GM18508 (cell line): ENCODE data around the gene PCDH8.

Experiments used
- ATAC-seq: cut with Tn5 transposase; IDR thresholded peaks from one replicate; pipeline ENCODE4 v1.9.1; 2021; ENCODE audit warnings: moderate number of reproducible peaks; ENCODE audit not compliant: insufficient read depth, unreplicated experiment

PCDH8 gene

GRCh38 chr13:52848455-52849195 lies at the start of gene PCDH8:
Gene PCDH8, minus strand, starts transcription at chr13:52848640. Its CDS starts 204 bp downstream, at chr13:52848436.
- ATAC-seq = no peak

GRCh38 chr13:52896827-52897659 lies 48.6 kb upstream of the PCDH8 start:
- no peak for ATAC-seq

- no peak for ATAC-seq
These were observed 46.0 kb upstream of the PCDH8 start for GRCh38 chr13:52894413-52894812.

DNA sequence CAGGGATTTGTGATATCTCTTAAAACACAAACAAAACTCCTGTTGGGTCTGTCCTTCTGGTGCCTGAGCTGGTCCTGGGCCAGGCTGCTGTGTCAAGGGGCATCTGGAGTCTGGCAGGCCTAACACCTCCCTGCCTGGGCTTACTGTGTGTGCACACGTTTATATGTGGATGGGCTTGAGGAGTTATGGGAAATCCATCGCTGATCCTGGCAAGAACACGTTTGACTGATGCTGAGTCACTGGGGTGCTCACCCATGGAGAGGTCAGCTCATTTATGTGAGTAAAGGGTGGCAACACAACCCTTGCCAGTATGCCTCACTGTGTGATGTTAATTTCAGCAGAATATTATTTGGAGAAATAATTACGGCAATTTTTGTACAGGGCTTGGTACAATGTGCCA lies 44.5 kb upstream of the PCDH8 start:
- no peak for ATAC-seq

GRCh38 chr13:52891706-52892105 lies 43.3 kb upstream of the PCDH8 start:
- ATAC-seq = no peak

DNA sequence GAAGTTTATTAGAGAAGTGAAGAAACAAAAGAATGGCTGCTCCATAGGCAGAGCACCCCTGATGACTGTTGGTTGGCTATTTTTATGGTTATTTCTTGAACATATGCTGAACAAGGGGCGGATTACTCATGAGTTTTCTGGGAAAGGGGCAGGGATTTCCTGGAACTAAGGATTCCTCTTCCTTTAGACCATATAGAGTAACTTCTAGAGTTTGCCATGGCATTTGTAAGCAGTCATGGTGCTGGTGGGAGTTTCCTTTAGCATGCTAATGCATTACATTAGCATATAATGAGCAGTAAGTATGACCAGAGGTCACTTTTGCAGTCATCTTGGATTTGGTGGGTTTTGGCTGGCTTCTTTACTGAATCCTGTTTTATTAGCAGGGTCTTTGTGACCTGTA lies 38.7 kb upstream of the PCDH8 start:
- no peak for ATAC-seq

DNA sequence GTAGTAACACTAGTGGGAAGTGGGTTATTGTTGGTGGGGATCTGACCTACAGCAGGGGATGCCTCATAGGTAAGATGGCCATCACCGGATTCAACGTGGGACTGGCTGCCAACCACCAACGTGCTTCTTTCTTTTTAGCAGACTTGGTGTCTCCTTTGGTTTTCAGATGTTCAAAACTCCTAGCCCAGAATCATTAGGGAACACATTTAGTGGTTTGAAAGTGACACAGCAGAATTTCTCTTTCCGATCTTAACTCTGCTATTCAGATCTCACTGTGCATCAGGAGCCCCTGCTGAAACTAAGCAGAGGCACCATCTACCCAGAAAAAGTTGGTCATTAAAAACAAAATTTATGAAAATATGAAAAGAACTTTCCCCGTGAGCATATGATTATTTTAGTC lies 36.7 kb upstream of the PCDH8 start:
- ATAC-seq = no peak

GRCh38 chr13:52884429-52885010 lies 36.1 kb upstream of the PCDH8 start:
- ATAC-seq = no peak

DNA sequence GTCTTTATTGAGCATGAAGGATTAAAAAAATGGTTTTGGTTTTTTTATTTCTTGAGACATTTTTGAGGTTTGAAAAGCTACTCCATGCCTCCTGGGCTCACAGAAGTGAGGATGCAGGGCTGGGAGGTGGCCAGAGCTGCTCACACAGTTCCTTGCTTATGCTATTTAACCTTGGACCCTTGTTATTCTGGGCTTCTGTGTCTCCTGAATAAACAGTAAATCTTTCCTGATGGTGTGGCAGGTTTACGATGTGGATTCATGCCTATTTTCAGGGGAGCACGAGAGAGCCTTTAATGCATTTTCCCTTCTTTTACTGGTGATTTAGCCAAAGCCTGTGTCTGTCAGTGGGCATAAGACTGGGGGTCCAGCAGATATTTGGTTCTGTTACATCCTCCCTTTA lies 34.3 kb upstream of the PCDH8 start:
- no peak for ATAC-seq

GRCh38 chr13:52879950-52880741 lies 31.7 kb upstream of the PCDH8 start:
- no peak for ATAC-seq

- no peak for ATAC-seq
These were observed 30.4 kb upstream of the PCDH8 start for GRCh38 chr13:52878831-52879230.

DNA sequence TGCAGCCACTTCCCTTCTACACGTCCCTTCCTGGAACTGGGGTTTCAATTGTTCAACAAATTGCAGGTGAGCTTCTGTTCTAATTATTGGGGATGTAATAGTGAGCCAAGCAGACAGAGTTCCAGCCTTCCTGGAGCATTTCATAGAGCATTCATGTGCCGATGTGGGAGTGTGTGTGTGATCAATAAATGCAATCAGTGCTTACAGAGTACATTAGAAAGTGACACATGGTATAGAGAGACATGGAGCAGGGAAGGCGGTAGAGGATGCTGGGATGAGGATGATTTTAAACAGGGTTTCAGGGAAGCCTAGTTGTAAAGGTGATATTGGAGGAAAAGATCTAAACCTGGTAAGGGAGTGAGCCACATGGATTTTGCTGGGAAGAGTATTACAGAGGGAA lies 21.7 kb upstream of the PCDH8 start:
- no peak for ATAC-seq

DNA sequence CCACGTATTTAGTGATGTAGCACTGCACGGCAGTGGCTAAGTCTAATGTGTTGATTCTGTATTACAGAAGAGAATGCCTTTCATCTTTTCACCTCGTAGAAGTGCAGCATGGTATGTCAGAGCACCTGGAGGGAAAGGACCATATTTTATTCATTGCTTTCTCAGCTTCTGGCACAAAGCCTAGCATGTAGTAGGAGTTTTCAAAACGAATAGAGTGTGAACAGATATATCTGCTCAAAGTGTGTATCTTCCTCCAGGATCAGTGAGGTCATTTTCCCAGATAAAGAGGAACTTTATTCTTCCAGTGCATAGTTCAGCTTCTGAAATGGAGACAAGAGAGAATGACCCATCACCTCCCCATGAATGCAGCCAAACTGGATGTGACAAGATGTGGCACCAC lies 21.2 kb upstream of the PCDH8 start:
- ATAC-seq = no peak

GRCh38 chr13:52869050-52869449 lies 20.6 kb upstream of the PCDH8 start:
- no peak for ATAC-seq

- ATAC-seq = no peak
These were observed 19.8 kb upstream of the PCDH8 start for GRCh38 chr13:52868190-52868589.

GRCh38 chr13:52864941-52865340 lies 16.5 kb upstream of the PCDH8 start:
- ATAC-seq = no peak

- no peak for ATAC-seq
These were observed 14.1 kb upstream of the PCDH8 start for GRCh38 chr13:52862358-52863206.

GRCh38 chr13:52852444-52852843 lies 4.0 kb upstream of the PCDH8 start:
- no peak for ATAC-seq

DNA sequence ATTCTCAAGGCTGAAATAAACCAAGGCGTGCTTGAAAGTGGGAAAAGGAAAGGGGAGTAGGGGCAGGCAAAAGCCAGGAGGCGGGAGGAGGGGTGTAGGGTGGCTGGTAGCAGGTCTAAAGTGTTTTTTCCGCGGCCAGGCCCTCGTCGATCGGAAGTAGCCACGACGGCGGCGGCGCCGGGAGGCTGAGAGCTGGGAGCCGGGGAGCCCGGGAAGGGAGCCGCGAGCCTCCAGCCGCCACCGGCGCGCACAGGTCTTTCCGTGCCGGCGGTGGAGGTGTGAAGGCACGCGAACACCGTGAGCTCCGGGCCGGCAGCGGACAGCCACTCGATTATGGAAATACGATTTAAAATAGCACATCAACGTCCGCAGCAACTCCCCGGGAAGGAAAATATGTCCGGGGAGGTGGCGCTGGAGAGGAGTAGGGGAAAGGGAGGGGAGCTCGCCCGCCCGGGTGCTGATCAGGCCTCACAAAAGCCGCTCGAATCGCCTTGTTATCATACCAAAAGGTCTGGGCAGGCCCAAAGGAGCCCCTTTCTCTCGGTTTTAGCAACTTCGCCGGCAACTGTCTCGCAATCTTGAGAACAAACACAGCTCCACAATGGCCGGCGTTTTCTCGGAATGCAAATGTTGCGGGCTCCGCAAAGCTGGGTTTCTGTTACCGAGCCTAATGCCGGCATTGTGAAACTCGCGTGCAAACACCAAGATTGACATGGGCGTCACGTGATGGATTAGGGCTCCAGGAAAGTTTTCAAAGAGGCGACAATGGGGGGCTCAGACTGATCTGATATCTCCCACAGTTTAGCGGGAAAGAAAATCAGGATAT lies 2.9 kb upstream of the PCDH8 start:
- ATAC-seq = peak; percentile 78
